Upper lobe of left lung (tissue), 6 donors: ENCODE results near the gene ARL13A. TPM values are rescaled to one million over a fixed set of nuclear protein-coding genes. Genes with fewer than 3 reads are reported as not detected.

Experiments
- ATAC-seq, 2 donors: fragments of 200-7000 bp; cut with Tn5 transposase; one replicate each; pipeline ENCODE4 v1.9.1; 2022; ENCODE audit warnings: mild to moderate bottlenecking in 2 of 2, moderate library complexity in 2 of 2; ENCODE audit not compliant: low FRiP score in 2 of 2
- DNase-seq, 2 donors: peaks; one replicate each; pipeline ENCODE4 v3.0.0-alpha.2; 2019 to 2020
- H3K27ac ChIP-seq, 4 donors: fragments of 200-600 bp; sonication (generic); one replicate each; pipeline ENCODE4 v1.5.1; 2016 to 2019
- H3K27me3 ChIP-seq, 4 donors: fragments of 200-600 bp; sonication (generic); one replicate each; pipeline ENCODE4 v1.5.1; 2017 to 2019
- H3K36me3 ChIP-seq, 4 donors: fragments of 200-600 bp; sonication (generic); one replicate each; pipeline ENCODE4 v1.5.1; 2016 to 2019
- H3K4me1 ChIP-seq, 4 donors: fragments of 200-600 bp; sonication (generic); one replicate each; pipeline ENCODE4 v1.5.1; 2018 to 2019
- H3K4me3 ChIP-seq, 4 donors: fragments of 200-600 bp; sonication (generic); one replicate each; pipeline ENCODE4 v1.5.1; 2017 to 2019; ENCODE audit warnings: mild to moderate bottlenecking in 2 of 4, moderate library complexity in 1 of 4
- H3K9me3 ChIP-seq, 4 donors: fragments of 200-600 bp; sonication (generic); one replicate each; pipeline ENCODE4 v1.5.1; 2018 to 2019
- POLR2AphosphoS5 ChIP-seq, 2 donors: sonication (generic); formaldehyde crosslinking; IDR thresholded peaks; one replicate each; pipeline ENCODE4 v1.5.1; 2017; ENCODE audit warnings: antibody characterized with exemption in 2 of 2
- WGBS, 2 donors: methylation state at CpG; one replicate each; pipeline ENCODE4 v1.1.5; 2017 to 2018; 5-methylcytosine and 5-hydroxymethylcytosine counted together
- total RNA-seq, 6 donors: library from RNA; depleted of rRNA in 4 of 6; stranded (reverse); fragments of >200 nt in 4 of 6; gene quantifications; one replicate each; pipeline versions ENCODE4 v1.1.0 to v1.2.1, GENCODE V29; 2016 to 2021
- donor health status: DM: no; HTN: no; CAD: no; lungs with moderate emphysema.
- donor health status: DM: no; HTN: yes; CAD: no; lungs with severe emphysema.

Gene ARL13A
- total RNA-seq, 6 donors from 2014 or later: not detected

- 71 to 96% methylated on average over 4 of the region's 4 CpGs for WGBS, 2 donors
- Histone ChIP-seq H3K4me3 (no peak overlapping the region), H3K27me3 (no peaks in the 10 kb centered on the region), H3K27ac (no peak overlapping the region), H3K4me1 (no peaks in the 10 kb centered on the region), H3K36me3 (peaks cover 0 to 32% (median 6%) of the 10 kb centered on the region in 4 donors), H3K9me3 (no peaks in the 10 kb centered on the region)
- no peak for DNase-seq
- no peak for TF ChIP-seq POLR2AphosphoS5 (IDR thresholded peaks at IDR 0.05)
- ATAC-seq: no peak
Measured at GRCh38 chrX:101040197-101040596, 70.7 kb downstream of the ARL13A start.

Other genes with a start within 250 kb of the ARL13A start
- gene SYTL4, start 237.6 kb upstream of the ARL13A start, total RNA-seq: 10 to 100 TPM in 5 of 6 donors, 1 to 10 TPM in 1; 7.4 to 26.2 (median 15.9) TPM
- gene CSTF2, start 149.3 kb upstream of the ARL13A start, total RNA-seq: 10 to 100 TPM; 11.2 to 17.0 (median 14.2) TPM
- not detected for gene NOX1, start 95.3 kb upstream of the ARL13A start, total RNA-seq
- gene XKRX, start 40.8 kb upstream of the ARL13A start, total RNA-seq: 10 to 100 TPM in 3 of 6 donors, 1 to 10 TPM in 3; 4.4 to 25.5 (median 10.1) TPM
- gene TRMT2B, start 82.4 kb downstream of the ARL13A start, total RNA-seq: 10 to 100 TPM; 11.4 to 32.5 (median 19.9) TPM
- gene TMEM35A, start 109.2 kb downstream of the ARL13A start, total RNA-seq: 1 to 10 TPM in 2 of 6 donors, under 1 TPM in 2, not detected in 2; 0.46 to 1.3 (median 1.0) TPM
- gene CENPI, start 128.5 kb downstream of the ARL13A start, total RNA-seq: 1 to 10 TPM in 2 of 6 donors, under 1 TPM in 4; 0.67 to 4.2 (median 0.98) TPM